Adrenal gland (tissue), 12 donors: ENCODE results near the gene SPOCK3. TPM values are rescaled to one million over a fixed set of nuclear protein-coding genes. Genes with fewer than 3 reads are reported as not detected.

Experiments
- DNase-seq, 7 donors: peaks; one replicate each; pipeline ENCODE4 v3.0.0-alpha.2; 2019 to 2020
- H3K27ac ChIP-seq, 5 donors: fragments of 200-600 bp; sonication (generic) in 4 of 5; 1 replicate in 3 of 5; 2 replicates in 2 of 5; pipeline versions ENCODE4 v1.5.1 to v1.8.0; 2016 to 2020; ENCODE audit warnings: mild to moderate bottlenecking in 1 of 5
- H3K27me3 ChIP-seq: fragments of 200-600 bp; 2 replicates; pipeline ENCODE4 v1.8.0; 2021
- H3K36me3 ChIP-seq, 2 donors: fragments of 200-600 bp; replicated peaks in 1 of 2; 1 replicate in 1 of 2; 2 replicates in 1 of 2; pipeline versions ENCODE4 v1.5.1 to v1.8.0; 2018 to 2022
- H3K4me1 ChIP-seq, 2 donors: fragments of 200-600 bp; replicated peaks in 1 of 2; 1 replicate in 1 of 2; 2 replicates in 1 of 2; pipeline versions ENCODE4 v1.5.1 to v1.8.0; 2018 to 2021
- H3K4me3 ChIP-seq, 4 donors: fragments of 200-600 bp; sonication (generic) in 3 of 4; one replicate each; pipeline ENCODE4 v1.5.1; 2016 to 2018
- H3K9me3 ChIP-seq, 3 donors: fragments of 200-600 bp; sonication (generic) in 1 of 3; replicated peaks in 1 of 3; 1 replicate in 2 of 3; 2 replicates in 1 of 3; pipeline versions ENCODE4 v1.5.1 to v1.8.0; 2016 to 2021
- POLR2A ChIP-seq, 2 donors: fragments of 450-650 bp; IDR thresholded peaks; one replicate each; pipeline ENCODE4 v1.6.1; 2017; ENCODE audit warnings: antibody characterized with exemption in 2 of 2, mild to moderate bottlenecking in 2 of 2, moderate library complexity in 1 of 2
- WGBS, 4 donors: extraction: QIAGEN DNeasy Blood & Tissue Kit in 2 of 4; methylation state at CpG; one replicate each; pipeline versions ENCODE4 v1.1.5 to v1.1.7; 2013 to 2017; 5-methylcytosine and 5-hydroxymethylcytosine counted together
- intact Hi-C, 2 donors: fragments of 100-400 bp; cut with DNase I; formaldehyde crosslinking; loops; one replicate each; pipeline versions ENCODE4 v1.14.1 to v1.15.0; 2022 to 2023
- polyA plus RNA-seq, 3 donors: library from polyadenylated mRNA; stranded (reverse); fragments of 200-250 nt in 2 of 3; fragments of 350-450 nt in 1 of 3; fragmentation: Illumina TruSeq in 1 of 3; extraction: RNeasy Lipid Tissue Mini Kit (QIAGEN cat#74804) in 1 of 3; gene quantifications; one replicate each; pipeline ENCODE4 v1.2.3, GENCODE V29; 2013 to 2014
- total RNA-seq, 9 donors: library from RNA; depleted of rRNA in 4 of 9; stranded (reverse); fragments of >200 nt in 4 of 9; fragments of 120-200 nt in 1 of 9; fragmentation: NEBNext Ultra II Directional in 1 of 9; extraction: Animal tissue kit (Norgen Biotek cat#: 25700) in 1 of 9; gene quantifications; one replicate each; pipeline versions ENCODE4 v1.1.0 to v1.2.4, GENCODE V29; 2013 to 2023
- TF ChIP-seq, protein P1 (sequence below), 6 experiments: fragments of 450-650 bp in 4 of 6; fragments of 200-600 bp in 2 of 6; sonication (generic) in 1 of 6; IDR thresholded peaks; 1 replicate in 5 of 6; 2 replicates in 1 of 6; pipeline versions ENCODE4 v1.5.1 to v1.8.0; 2016 to 2021; ENCODE audit warnings: antibody characterized with exemption in 6 of 6, mild to moderate bottlenecking in 2 of 6, moderate library complexity in 1 of 6
- donor health status: healthy with polysubstance abuse.
- donor health status: Bipolar disorder and iron deficiency.
- donor health status: DM: yes; HTN: yes; CAD: no.
- donor health status: DM: no; HTN: no; CAD: no.
- donor health status: DM: no; HTN: no; CAD: no.
- donor health status: DM: yes; HTN: yes; CAD: no.

Gene SPOCK3
- total and polyA plus RNA-seq, 12 donors = 0.18 to 30.3 (median 3.0) TPM; not detected in 1

DNA sequence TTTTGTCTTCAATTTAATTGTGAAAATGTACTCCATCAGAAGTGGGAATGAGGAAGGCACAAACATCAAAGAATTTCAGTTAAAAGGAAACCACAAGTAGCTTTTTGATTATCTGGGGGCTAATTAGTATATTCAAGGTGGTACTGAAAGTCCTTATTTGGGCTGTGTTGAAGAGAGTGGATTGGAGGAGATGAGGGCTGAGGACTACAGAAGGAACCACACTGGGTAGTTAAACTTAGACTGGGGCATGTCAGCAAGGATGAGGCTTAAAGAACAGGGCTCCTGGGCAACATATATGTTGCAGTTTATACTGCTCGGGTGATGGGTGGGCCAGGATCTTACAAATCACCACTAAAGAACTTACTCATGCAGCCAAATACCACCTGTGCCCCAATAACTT lies 346.8 kb downstream of the SPOCK3 start:
- TF ChIP-seq, protein P1, sequence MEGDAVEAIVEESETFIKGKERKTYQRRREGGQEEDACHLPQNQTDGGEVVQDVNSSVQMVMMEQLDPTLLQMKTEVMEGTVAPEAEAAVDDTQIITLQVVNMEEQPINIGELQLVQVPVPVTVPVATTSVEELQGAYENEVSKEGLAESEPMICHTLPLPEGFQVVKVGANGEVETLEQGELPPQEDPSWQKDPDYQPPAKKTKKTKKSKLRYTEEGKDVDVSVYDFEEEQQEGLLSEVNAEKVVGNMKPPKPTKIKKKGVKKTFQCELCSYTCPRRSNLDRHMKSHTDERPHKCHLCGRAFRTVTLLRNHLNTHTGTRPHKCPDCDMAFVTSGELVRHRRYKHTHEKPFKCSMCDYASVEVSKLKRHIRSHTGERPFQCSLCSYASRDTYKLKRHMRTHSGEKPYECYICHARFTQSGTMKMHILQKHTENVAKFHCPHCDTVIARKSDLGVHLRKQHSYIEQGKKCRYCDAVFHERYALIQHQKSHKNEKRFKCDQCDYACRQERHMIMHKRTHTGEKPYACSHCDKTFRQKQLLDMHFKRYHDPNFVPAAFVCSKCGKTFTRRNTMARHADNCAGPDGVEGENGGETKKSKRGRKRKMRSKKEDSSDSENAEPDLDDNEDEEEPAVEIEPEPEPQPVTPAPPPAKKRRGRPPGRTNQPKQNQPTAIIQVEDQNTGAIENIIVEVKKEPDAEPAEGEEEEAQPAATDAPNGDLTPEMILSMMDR (IDR thresholded peaks at IDR 0.05) = no peak
- no peak for TF ChIP-seq POLR2A (IDR thresholded peaks at IDR 0.05)
- no peaks in the 10 kb centered on the region for H3K36me3 ChIP-seq
- intact Hi-C loops = no loop called here
- WGBS, 4 donors = 50 to 71% (median 69%) methylated on average over 1 of the region's 1 CpG
- H3K27ac ChIP-seq = no peak overlapping the region
- no peak for DNase-seq
- no peaks in the 10 kb centered on the region for H3K27me3 ChIP-seq
- no peaks in the 10 kb centered on the region for H3K9me3 ChIP-seq
- no peaks in the 10 kb centered on the region for H3K4me1 ChIP-seq
- H3K4me3 ChIP-seq = no peak overlapping the region

DNA sequence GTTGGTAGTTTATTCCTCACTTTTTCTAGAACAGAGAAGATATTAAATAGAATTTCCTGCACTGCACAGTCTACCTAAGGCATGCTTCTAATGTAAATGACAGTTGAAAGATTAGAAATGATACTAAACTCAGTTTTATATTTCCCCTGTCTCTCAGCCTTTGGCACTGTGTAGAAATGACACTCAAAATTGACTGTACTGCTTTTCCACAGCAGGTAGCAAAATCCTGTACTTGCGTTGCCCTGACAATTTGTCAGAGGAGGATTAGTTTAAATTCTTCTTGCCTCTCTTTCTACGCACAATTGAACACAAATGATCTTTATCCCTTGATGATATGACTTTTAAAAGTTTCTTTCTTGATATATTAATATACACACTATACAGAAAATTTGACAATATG lies 347.6 kb downstream of the SPOCK3 start:
- H3K36me3 ChIP-seq = no peaks in the 10 kb centered on the region

DNA sequence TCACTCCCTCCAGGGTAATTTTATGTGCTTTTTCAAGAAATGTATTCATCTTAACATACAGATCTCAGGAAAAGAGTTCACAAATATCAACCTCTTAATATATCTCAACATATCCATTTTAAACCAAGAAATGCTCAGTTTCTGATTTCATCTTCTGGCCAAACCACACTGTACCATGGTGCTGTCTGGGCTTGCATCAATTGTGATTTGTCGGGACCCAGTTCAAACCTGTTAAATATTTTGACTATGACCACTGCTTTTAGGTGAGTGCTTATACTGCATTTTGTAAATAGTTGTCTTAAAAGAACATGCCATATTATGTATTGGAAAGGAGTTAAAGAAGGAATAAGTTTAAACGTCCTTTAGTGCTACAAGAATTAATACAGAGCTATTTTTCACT lies 352.1 kb downstream of the SPOCK3 start:
- Histone ChIP-seq H3K9me3 (no peaks in the 10 kb centered on the region), H3K4me3 (no peak overlapping the region), H3K4me1 (no peaks in the 10 kb centered on the region), H3K36me3 (no peaks in the 10 kb centered on the region), H3K27ac (no peak overlapping the region), H3K27me3 (no peaks in the 10 kb centered on the region)
- no peak for TF ChIP-seq POLR2A (IDR thresholded peaks at IDR 0.05)
- TF ChIP-seq, protein P1 (IDR thresholded peaks at IDR 0.05) = no peak
- WGBS, 4 donors = 52 to 70% (median 56%) methylated on average over 2 of the region's 2 CpGs
- no peak for DNase-seq
- intact Hi-C loops = no loop called here

More for the DNA sequence above, 347.6 kb downstream of the SPOCK3 start:
- Histone ChIP-seq H3K9me3 (no peaks in the 10 kb centered on the region), H3K27ac (no peak overlapping the region), H3K27me3 (no peaks in the 10 kb centered on the region), H3K4me3 (no peak overlapping the region), H3K4me1 (no peaks in the 10 kb centered on the region)
- intact Hi-C loops = no loop called here
- no peak for DNase-seq
- WGBS, 4 donors = 76 to 93% (median 83%) methylated on average over 2 of the region's 2 CpGs
- TF ChIP-seq POLR2A (IDR thresholded peaks at IDR 0.05) = no peak
- TF ChIP-seq, protein P1 (IDR thresholded peaks at IDR 0.05) = no peak

DNA sequence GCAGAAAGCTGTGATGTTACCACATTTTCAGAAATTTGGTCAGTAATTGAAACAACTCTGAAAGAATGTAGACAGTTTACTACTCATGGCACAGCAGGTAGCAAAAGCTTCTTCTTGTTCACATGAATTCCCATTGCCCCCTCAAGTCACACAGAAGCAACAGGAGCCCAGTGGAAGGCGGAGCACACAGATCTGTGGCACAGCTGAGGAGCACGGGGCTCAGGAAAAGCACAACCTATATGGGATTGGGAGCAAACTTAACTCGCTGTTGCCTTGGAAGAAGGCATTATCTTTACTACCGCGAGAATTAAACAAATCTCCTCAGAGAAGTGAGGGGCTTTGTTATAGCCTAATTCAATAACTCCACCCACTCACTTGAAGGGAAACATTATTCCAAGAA lies 358.5 kb downstream of the SPOCK3 start:
- 69 to 77% (median 72%) methylated on average over 5 of the region's 5 CpGs for WGBS, 4 donors
- no peaks in the 10 kb centered on the region for H3K4me1 ChIP-seq
- no peaks in the 10 kb centered on the region for H3K36me3 ChIP-seq
- DNase-seq = no peak
- TF ChIP-seq, protein P1 (IDR thresholded peaks at IDR 0.05) = no peak
- TF ChIP-seq POLR2A (IDR thresholded peaks at IDR 0.05) = no peak
- H3K27ac ChIP-seq = no peak overlapping the region
- H3K27me3 ChIP-seq = no peaks in the 10 kb centered on the region
- no peak overlapping the region for H3K4me3 ChIP-seq
- no peaks in the 10 kb centered on the region for H3K9me3 ChIP-seq
- intact Hi-C loops = no loop called here
